T1000 (cell line): ENCODE results near the gene WNT11.
"Not testable (repeated sequence)": the region's sequence is repeated elsewhere in the genome, so short reads cannot be mapped to it uniquely, and the experiment has no call there.

Experiments used
- DNase-seq: peaks from one replicate; lab custom pipeline; 2025; ENCODE audit warnings: mixed read lengths; lab: John Stamatoyannopoulos, UW

Gene WNT11

DNA sequence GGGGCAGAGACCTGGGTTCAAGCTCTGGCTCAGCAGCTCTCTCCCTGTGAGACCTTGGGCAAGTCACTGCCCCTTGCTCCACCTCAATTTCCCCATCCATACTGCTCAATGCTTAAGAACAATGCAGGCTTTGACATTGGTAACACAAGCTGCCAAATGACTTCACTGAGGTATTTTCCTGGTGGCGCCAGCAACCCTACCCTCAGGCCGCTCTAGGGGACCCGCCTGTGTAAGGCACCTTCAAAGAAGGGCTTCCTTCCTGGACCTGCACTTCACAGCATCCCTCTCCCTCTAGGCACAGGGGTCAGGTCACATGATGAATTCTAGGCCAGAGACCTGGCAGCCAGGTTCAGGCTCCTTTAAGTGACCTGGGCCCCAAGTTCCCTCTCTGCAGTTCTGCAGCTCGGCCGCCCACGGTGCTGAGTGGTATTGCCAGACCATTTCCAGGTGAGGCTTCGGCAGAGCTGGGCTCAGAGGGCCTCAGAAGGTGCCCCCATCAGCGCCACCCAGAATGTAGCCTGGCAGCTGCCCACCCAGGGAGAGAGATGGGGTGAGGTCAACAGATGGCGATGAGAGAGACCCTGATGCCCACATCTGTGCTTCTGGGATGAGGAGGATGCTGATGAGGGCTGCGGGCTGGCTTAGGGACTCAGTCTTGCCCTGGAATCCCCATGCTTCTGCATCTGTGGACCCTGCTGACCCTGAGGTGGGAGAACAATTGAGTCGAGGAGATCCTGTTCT, 4.5 kb downstream of the WNT11 start:
- DNase-seq: no peak

DNA sequence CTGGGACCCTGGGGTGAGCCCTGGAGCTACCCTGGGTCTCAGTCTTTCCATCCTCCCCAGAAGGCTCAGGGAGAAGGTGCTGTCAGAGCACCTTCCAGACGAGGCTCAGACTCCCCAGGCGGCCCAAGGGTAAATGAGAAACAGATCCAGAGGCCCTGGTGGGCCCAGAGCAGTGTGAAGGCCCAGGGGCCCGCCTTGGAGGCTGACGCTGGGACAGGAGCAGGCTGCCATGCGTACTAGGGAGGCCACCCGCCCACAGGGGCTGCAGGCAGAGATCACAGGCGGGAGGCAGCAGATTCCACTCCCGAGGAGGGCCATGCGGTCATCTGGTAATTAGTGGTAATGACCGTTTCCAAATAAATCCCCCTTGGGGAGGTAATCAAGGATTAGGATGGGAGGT, 5.2 kb downstream of the WNT11 start:
- no peak for DNase-seq

DNA sequence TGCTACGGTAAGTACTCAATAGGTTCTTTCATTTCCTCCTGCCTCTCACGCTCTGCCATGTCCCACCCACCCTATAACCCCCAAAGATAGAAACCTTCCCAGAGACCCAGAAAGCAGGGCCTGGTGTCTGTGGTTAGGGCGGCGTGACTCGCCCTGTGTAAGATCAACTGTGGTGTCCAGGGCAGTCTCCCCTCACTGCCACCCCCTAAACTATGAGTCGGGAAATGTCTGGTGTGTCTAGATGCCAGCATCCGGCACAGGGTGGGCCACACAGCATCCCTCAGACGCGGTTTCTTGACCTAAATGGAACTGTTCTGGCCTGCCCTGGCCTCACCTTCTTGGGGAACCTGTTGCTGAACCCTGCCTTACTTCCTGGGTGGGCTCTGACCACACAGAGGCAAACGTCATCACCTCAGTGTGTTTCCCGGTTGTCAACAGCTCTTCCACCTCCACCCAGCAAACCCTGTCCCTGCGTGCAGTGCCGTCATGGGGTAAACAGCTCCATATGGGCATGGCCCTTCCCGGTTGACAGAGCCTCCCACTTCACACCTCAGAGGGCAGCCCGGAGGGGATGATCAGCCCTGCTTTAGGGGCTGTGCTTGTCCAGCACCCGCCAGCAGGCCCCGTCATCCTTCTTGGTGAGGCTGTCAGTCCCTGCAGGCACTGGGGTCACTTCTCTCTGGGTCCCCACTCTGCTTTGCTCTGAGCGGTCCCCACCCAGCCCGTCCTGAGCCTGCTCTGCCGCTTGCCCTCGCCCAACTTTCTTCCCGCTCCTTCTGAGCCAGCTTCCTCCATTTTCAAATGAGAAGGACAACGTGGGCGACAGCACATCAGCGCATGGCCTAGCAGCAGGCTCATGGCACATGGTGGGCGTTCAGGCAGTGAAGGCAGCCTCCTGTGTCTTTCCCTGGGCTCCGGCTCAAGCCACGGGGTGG, 6.0 kb downstream of the WNT11 start:
- DNase-seq: no peak

DNA sequence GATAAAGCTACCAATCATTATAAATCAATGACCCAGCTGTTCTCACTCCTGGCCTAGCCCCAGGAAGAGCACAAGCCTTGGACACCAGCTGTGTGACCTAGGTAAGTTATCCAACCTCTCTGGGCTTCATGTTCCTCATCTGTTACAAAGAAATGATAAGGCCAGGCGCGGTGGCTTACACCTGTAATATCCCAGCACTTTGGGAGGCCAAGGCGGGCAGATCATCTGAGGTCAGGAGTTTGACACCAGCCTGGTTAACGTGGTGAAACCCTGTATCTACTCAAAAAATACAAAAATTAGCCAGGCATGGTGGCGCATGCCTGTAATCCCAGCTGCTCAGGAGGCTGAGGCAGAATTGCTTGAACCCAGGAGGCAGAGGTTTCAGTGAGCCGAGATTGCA, 7.6 kb downstream of the WNT11 start:
- not testable (repeated sequence) for DNase-seq

DNA sequence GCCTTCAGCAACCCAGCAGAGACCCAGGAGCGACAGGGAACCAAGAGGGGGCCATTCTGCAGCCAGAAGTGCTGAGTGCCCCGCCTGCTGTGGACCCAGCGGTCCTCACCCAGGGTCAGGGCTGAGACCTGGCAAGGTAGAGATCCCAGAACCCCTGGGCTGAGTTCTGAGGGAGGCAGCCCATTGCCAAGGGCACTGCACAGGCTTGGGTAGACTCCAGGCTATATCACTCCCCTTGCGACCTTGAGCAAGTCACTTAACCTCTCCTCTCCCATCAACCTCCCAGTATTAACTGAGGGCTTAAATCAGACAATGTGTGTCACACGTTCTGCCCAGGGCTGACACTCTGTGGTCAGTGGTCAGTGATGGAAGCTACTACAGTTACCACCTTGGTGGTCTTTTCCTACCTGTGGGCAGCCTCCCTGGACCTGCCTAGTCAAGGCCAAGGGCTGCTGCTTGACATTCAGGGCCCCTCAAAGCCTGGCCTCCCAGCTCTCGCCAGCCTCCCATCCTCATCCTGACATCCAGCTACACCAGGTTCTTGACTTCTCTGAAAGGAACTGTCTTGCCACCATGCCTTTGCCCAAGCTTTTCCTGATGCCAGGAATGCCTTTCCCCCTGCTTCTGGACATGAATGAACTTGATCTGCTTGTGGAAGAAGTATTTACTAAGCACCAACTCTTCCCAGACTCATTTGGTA, 8.2 kb downstream of the WNT11 start:
- DNase-seq: no peak

DNA sequence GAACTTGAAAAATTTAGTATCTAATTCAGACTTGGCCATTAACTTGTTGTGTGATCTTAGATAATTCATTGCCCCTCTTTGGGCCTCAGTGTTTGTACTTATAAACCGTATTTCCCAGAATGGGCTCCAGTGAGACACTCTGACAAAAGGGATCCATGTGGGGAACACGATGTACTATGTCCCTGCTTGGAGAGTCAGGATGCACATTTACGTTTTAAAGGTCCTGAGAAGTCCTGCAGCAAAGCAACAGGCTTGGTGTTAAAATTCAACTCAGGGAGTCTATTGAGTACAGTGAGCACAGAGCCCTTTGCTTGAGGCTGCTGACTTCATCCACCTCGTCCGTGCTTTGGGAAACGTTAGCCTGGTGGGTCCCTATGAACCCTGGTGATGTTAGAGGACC, 9.0 kb downstream of the WNT11 start:
- DNase-seq: no peak

DNA sequence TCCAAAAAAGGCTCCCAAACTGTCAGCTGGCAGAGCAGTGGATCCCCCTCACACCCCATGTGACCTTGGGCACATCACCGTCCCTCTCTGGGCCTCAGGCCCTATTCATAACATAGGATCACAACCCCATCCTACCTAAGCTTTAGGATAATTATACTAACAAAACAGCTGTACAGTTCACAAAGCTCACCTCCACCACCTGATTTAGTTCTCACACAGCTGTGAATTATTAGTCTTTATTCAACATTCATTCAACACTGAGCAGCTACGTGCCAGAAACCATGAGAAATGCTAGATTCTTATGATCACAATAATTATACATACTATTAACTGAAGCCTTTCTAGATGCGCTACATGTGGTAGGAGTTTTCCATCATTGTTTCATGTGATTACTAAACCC, 9.5 kb downstream of the WNT11 start:
- no peak for DNase-seq

DNA sequence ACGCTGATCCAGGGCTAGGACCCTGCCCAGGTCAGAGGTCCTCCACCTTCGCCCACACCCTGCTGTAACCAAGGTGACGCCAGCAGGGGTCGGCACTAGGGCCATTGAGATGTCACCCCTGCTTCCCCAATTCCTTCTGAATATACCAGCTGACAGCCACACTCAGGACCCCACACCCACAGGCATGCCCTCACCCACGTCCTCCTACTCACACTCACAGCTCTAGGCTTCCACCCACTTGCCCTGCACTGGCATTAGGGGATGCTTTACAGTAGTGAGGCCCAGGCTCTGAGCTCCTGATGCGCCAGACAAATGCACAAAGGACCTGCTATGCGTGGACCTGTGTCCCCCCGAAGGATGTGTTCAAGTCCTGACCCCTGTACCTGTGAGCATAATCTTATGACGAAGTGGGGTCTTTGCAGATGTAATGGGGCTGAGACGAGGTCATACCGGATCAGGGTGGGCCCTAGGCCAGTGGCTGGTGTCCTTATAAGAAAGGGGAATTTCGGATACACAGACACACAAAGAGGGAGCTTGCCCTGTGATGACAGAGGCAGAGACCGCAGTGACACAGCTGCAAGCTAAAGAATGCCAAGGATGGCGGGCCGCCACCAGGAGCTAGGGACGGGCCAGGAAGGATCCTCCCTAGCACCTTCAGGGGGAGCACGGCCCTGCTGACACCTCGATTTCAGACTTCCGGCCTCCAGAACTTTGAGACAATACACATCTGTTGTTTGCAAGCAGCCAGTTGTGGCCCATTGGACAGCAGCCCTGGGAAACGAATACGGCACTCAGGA, 11.2 kb downstream of the WNT11 start:
- DNase-seq: no peak

DNA sequence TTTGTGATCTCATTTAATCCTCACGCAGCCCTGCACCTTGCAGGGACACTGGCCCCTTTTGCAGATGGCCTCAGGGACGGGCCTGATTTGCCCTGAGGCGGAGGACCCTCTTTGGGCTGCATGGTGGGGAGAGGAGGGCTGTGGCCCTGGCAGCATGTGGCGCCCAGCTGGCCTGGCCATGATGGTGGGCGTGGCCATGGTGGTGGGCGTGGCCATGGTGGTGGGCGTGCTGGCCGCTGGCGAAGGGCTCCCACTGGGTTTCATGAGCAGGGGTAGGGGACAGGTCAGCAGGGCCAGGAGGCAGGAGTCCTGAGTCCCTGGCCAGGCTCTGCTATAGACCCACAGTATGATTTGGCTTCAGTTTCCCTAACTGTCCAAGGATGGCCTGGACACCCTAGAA, 13.1 kb downstream of the WNT11 start:
- no peak for DNase-seq

DNA sequence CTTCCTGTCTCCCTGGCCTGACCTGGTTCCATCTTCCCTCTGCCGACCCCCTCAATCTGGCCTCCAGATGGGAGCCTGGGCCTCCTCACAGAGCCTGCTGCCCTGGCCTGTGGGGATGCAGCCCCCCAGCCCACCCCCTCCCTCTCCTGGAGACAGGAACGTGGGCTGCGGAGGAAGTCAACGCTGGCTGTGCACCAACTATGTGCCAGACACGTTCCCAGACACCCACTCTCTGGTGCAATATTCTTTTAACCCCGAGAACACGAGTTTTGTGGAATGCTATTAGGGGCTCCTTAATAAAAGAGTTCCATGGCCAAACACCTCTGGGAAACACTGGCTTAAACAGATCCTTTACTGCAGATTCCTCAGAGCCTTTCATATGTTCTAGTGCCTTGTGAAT, 15.9 kb downstream of the WNT11 start:
- DNase-seq: no peak

DNA sequence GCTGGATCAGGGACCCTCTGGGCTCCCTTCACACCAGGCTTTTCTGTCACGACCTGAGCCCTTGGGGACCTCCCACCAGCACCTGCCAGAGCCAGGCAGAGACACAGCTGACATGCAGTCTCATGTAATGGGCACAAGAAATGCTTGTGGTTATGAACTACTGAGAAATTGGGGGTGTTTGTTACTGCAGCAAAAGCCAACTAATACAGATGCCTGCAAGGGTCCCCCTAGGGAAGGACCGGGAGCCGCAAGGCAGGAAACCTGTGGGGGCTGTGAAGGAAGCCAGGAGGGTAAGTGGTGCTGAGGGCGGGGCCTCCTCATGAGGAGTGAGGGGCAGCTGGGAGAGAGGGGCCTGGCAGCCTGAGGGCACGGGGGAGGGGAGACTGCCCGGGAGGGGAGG, 16.6 kb downstream of the WNT11 start:
- no peak for DNase-seq

DNA sequence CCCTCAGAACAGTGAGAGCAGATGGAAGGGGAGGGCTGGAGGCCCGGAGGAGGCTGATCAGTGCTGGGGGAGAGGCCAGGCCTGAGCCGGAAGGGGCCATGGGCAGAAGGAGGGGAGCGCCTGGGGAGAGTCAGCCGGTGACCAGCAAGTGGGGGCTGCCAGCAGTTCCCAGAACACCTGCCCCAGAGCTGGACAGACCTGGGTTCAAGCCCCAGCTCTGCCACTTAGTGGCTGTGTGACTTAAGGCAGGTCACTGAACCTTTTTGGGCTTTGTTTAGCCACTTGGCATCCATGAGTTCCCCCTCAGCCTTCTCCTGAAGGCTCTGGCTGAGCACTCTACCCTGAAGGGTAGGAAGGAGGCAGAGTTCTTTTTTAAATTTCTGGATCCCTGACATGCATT, 17.4 kb downstream of the WNT11 start:
- DNase-seq: no peak

DNA sequence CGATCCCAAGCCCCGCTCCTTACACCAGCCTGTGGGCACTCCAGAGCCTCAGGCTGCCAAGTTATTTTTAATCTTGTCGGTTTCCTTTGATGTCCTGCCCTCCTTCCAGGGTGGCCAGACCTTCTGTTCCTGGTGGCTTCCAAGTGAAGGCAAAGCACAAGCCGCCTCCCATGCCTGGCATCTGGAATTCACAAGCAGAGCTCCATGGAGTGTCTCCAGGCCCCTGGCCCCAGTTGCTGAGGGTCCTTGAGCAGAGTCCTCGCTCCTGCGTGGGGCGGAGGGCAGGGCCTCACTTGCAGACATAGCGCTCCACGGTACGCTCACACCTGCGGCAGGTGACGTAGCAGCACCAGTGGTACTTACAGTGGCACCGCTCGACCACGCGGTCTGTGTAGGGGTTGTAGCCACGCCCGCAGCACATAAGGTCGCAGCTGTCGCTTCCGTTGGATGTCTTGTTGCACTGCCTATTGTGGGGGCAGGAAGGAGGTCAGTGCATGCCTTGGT, 19.5 kb downstream of the WNT11 start:
- DNase-seq: no peak

DNA sequence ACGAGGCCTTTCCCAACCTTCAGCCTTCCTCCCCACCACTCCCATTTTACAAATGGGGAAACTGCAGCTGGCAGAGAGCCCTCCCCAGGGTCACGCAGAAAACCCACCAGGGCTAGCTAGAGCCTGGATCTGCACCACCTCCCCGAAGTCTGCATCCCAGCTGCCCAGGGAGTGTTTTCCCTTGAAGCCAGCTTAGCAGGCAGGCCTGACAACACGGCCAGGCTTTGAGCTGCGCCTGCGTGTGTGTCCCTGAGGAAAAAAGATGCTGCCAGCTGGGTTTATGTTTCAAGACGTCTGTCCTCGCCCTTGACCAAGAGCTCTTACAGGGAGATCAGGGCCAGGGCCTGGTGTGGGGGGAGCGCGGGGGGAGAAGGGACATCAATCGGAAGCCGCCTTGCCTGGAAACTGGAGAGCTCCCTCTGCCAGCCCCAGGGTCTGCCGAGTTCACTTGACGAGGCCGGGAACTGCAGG, 20.3 kb downstream of the WNT11 start:
- no peak for DNase-seq

DNA sequence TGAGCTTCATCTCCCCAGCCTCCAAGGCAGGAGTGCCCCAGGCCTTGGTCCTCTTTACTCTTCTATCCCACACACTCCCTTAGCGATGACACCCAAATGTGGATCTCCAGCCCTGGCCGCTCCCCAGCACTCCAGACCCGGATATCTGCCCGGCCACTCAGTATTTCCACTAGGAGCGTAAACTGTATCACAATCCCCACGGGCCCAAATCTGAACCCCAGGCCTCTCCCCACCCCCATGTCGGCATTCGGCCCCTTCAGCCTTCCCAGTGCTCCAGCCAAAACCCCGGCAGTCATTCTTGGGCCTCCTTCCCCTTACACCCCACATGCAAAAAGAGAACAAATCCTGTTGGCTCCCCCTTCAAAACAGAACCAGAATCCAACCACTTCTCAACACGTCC, 20.8 kb downstream of the WNT11 start:
- no peak for DNase-seq

DNA sequence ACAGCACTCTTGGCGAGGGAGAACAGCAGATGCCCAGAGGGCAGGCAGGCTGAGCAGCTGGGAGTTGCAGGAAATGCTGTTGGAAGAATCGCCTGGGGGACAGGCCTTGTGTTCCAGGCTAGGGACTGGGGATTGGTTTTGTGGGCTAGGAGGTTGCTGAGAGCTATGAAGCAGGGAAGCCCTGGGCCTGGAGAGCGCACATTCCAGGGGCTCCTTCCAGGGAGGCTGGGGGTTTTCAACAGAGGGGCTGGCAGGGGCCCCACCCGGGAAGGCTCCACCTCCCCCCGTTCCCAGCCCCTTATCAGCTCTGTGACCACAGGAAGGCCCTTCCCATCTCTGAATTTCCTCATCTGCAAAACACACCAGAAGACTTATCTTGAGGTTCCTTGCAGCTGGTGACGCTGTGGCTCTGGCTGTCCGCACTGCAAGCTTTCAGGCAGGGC, 21.7 kb downstream of the WNT11 start:
- DNase-seq: no peak

DNA sequence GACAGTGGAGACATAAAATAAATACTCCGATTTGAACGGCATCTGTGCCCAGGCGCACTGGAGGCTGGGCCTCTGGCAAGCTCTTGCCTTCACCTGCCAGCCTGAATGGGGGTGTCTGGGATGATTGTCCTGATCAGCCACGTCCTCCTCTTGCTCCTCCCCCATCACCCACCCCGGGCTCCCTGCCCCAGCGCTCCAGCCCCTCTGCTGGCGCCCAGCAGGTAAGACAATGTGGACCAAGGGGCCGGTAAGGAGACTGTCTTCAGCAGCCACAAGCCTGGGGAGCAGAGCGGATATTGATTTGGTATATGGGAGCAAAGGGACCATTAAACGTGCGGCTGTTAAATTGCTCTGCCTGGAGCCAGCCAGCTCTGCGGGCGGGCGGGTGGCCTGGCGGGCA, 24.9 kb downstream of the WNT11 start:
- no peak for DNase-seq

DNA sequence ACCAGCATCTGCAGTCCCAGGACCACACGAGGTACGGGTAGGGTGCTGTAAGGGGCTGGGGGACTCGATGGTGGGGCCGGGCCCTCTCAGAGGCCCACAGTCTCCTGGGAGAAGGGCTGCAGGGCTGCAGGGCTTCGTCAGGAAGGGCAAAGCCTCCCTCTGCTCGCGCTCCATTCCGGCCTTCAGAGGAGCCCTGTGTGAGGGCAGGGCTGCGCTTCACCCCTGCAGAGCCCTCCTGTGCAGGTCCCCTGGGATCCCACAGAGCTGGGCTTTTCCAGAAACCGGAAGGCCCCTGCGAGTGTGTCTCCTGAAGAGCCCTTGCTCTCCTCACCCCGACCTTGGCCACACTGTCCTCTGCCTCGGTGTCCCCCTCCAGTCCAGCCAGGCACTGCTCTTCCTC, 27.2 kb downstream of the WNT11 start:
- no peak for DNase-seq

DNA sequence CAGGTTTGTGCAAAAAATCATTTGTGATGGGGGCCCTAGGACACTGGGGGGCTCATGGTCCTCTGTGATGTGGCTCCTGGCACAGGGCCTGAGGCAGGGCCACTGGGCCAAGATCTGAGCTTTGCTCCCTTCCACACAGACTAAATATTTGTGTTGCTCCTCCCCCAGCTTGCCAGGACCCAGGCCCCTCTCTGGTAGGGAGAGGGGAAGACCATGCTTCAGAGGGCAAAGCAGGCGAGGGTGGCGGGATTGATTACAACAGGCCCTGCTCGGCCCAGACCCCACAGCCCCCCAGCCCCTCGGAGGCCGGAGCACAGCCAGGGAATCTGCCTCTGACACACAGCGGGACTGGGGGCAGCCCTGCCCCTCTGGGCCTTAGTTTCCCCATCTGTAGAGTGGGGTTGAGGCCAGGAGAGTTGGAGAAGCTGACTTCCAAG, 29.0 kb downstream of the WNT11 start:
- no peak for DNase-seq

DNA sequence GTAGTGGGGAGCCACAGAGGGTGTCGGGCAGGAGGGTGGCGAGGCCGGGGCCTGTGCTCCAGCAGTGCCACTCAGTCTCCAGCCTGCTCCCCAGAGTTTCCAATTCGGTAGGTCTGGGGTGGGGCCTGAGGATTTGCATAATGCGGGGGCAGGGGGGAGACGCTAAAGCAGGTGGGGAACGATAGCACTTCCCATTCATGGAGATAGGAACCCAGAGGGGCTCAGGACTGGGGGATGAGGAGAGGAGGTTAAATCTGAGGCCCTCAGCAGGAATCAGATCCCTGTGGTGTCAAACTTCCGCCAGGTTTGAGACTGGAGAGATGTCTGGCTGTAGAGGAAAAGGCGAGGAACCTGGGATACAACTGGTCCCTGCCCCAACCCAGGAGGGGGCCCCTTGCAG, 29.8 kb downstream of the WNT11 start:
- DNase-seq: no peak

DNA sequence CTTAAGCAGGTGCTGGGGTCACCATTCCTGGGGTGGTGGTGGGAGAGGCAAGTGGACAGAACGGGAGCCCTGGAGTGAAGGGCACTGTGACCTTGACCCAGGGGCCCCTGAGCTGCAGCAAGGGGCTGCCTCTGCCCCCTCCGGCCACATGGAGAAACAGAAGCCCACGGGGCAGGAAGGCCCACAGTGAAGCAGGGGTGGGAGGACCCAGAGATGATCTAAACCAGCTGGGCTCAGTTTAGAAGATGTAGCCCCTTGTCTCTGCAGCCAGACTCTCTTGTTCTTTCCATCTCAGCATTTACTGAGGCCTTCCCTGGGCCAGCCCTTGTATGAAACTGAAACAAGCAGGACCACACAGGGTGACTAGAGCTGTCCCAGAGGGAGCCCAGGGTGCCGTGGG, 30.5 kb downstream of the WNT11 start:
- DNase-seq: no peak
